Measurements from ENCODE around the gene NEXN. TPM values are rescaled to one million over a fixed set of nuclear protein-coding genes. Genes with fewer than 3 reads are reported as not detected.

NEXN gene
- total and polyA plus RNA-seq, 9 donors, result 57.9 to 291 (median 216) TPM

GRCh38 chr1:77866296-77866695 lies 22.1 kb upstream of the NEXN start:
- no peaks in the 10 kb centered on the region for H3K4me1 ChIP-seq (ENCODE audit: control insufficient read depth, insufficient read depth, low read length)
- H3K9me3 ChIP-seq (replicated peaks; ENCODE audit: control insufficient read depth, low read depth, low read length), result no peaks in the 10 kb centered on the region
- no peak overlapping the region for H3K27ac ChIP-seq (ENCODE audit: low read length)
- DNase-seq, result no peak
- no peaks in the 10 kb centered on the region for H3K27me3 ChIP-seq (ENCODE audit: control insufficient read depth, insufficient read depth, low read length)
- peaks cover 26% of the 10 kb centered on the region for H3K36me3 ChIP-seq (ENCODE audit: control insufficient read depth, insufficient read depth, low read length)
- no peak overlapping the region for H3K4me3 ChIP-seq (ENCODE audit: low read length)
- 79% methylated on average over 2 of the region's 4 CpGs for WGBS (ENCODE audit: insufficient coverage)

DNA sequence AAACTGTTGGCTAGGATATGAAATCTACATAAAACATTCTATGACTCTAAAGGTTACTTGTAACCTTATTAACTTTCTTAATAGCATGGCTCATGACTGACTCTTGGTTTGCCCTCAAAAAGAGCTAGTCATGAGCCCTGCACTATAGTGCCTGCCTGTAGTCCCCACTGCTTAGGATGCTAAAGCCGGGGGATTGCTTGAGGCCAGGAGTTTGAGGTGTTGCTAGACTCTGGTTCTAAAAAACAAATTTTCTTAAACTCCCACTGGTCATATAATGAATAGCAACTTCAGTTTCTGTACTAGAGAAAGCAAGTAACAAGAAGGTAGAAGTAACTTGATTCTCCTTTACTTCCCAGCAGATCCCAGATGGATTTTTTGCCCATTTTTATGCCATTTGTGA lies 15.8 kb upstream of the NEXN start:
- WGBS (ENCODE audit: insufficient coverage), result no CpG with 5 or more reads among the region's 1 CpG
- no peaks in the 10 kb centered on the region for H3K27me3 ChIP-seq (ENCODE audit: control insufficient read depth, insufficient read depth, low read length)

GRCh38 chr1:77873461-77873860 lies 15.0 kb upstream of the NEXN start:
- H3K4me3 ChIP-seq (ENCODE audit: low read length), result no peak overlapping the region
- H3K27ac ChIP-seq (ENCODE audit: low read length), result no peak overlapping the region
- no CpG with 5 or more reads among the region's 1 CpG for WGBS (ENCODE audit: insufficient coverage)
- no peaks in the 10 kb centered on the region for H3K27me3 ChIP-seq (ENCODE audit: control insufficient read depth, insufficient read depth, low read length)
- peaks cover 2% of the 10 kb centered on the region for H3K36me3 ChIP-seq (ENCODE audit: control insufficient read depth, insufficient read depth, low read length)
- no peaks in the 10 kb centered on the region for H3K4me1 ChIP-seq (ENCODE audit: control insufficient read depth, insufficient read depth, low read length)
- no peaks in the 10 kb centered on the region for H3K9me3 ChIP-seq (replicated peaks; ENCODE audit: control insufficient read depth, low read depth, low read length)
- no peak for DNase-seq

More for the DNA sequence above, 15.8 kb upstream of the NEXN start:
- H3K27ac ChIP-seq (ENCODE audit: low read length), result no peak overlapping the region
- H3K9me3 ChIP-seq (replicated peaks; ENCODE audit: control insufficient read depth, low read depth, low read length), result no peaks in the 10 kb centered on the region
- H3K36me3 ChIP-seq (ENCODE audit: control insufficient read depth, insufficient read depth, low read length), result peaks cover 6% of the 10 kb centered on the region
- no peak overlapping the region for H3K4me3 ChIP-seq (ENCODE audit: low read length)
- DNase-seq, result no peak
- H3K4me1 ChIP-seq (ENCODE audit: control insufficient read depth, insufficient read depth, low read length), result no peaks in the 10 kb centered on the region

GRCh38 chr1:77874804-77875445 lies 13.5 kb upstream of the NEXN start:
- no peak overlapping the region for H3K4me3 ChIP-seq (ENCODE audit: low read length)
- H3K9me3 ChIP-seq (replicated peaks; ENCODE audit: control insufficient read depth, low read depth, low read length), result no peaks in the 10 kb centered on the region
- WGBS (ENCODE audit: insufficient coverage), result 100% methylated on average over 4 of the region's 4 CpGs
- H3K27me3 ChIP-seq (ENCODE audit: control insufficient read depth, insufficient read depth, low read length), result no peaks in the 10 kb centered on the region
- H3K4me1 ChIP-seq (ENCODE audit: control insufficient read depth, insufficient read depth, low read length), result no peaks in the 10 kb centered on the region
- H3K36me3 ChIP-seq (ENCODE audit: control insufficient read depth, insufficient read depth, low read length), result no peaks in the 10 kb centered on the region
- DNase-seq, result no peak
- no peak overlapping the region for H3K27ac ChIP-seq (ENCODE audit: low read length)

DNA sequence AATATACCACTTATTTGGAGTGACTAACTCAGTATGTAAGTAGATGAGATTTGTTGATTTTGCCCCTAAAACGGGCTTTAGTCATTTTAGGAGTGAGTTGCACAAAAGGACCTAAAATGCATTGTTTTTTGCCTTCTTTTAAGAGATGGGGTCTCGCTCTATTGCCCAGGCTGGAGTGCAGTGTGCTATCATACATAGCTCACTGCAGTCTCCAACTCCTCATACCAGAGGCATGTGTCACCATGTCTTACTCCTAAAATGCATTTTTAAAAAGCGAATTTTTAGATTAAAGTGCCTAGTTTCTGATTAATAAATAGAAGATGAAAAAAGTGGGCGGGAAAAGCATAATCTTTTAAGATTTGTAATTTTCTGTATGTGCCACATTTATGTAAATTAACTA lies 11.5 kb upstream of the NEXN start:
- DNase-seq, result no peak
- H3K4me1 ChIP-seq (ENCODE audit: control insufficient read depth, insufficient read depth, low read length), result no peaks in the 10 kb centered on the region
- H3K9me3 ChIP-seq (replicated peaks; ENCODE audit: control insufficient read depth, low read depth, low read length), result no peaks in the 10 kb centered on the region

GRCh38 chr1:77881061-77881460 lies 7.4 kb upstream of the NEXN start:
- no peak overlapping the region for H3K27ac ChIP-seq (ENCODE audit: low read length)
- 83% methylated on average over 1 of the region's 1 CpG for WGBS (ENCODE audit: insufficient coverage)
- H3K9me3 ChIP-seq (replicated peaks; ENCODE audit: control insufficient read depth, low read depth, low read length), result no peaks in the 10 kb centered on the region
- no peak for DNase-seq
- H3K27me3 ChIP-seq (ENCODE audit: control insufficient read depth, insufficient read depth, low read length), result no peaks in the 10 kb centered on the region
- no peaks in the 10 kb centered on the region for H3K36me3 ChIP-seq (ENCODE audit: control insufficient read depth, insufficient read depth, low read length)
- no peak overlapping the region for H3K4me3 ChIP-seq (ENCODE audit: low read length)
- peaks cover 2% of the 10 kb centered on the region for H3K4me1 ChIP-seq (ENCODE audit: control insufficient read depth, insufficient read depth, low read length)

More for the DNA sequence above, 11.5 kb upstream of the NEXN start:
- H3K4me3 ChIP-seq (ENCODE audit: low read length), result no peak overlapping the region
- H3K36me3 ChIP-seq (ENCODE audit: control insufficient read depth, insufficient read depth, low read length), result no peaks in the 10 kb centered on the region
- H3K27me3 ChIP-seq (ENCODE audit: control insufficient read depth, insufficient read depth, low read length), result no peaks in the 10 kb centered on the region
- no peak overlapping the region for H3K27ac ChIP-seq (ENCODE audit: low read length)
- WGBS (ENCODE audit: insufficient coverage), result no CpG with 5 or more reads among the region's 4 CpGs

- DNase-seq, result no peak
- WGBS (ENCODE audit: insufficient coverage), result no CpG with 5 or more reads among the region's 2 CpGs
- no peak overlapping the region for H3K27ac ChIP-seq (ENCODE audit: low read length)
These were observed 6.0 kb upstream of the NEXN start for GRCh38 chr1:77882411-77882810.

DNA sequence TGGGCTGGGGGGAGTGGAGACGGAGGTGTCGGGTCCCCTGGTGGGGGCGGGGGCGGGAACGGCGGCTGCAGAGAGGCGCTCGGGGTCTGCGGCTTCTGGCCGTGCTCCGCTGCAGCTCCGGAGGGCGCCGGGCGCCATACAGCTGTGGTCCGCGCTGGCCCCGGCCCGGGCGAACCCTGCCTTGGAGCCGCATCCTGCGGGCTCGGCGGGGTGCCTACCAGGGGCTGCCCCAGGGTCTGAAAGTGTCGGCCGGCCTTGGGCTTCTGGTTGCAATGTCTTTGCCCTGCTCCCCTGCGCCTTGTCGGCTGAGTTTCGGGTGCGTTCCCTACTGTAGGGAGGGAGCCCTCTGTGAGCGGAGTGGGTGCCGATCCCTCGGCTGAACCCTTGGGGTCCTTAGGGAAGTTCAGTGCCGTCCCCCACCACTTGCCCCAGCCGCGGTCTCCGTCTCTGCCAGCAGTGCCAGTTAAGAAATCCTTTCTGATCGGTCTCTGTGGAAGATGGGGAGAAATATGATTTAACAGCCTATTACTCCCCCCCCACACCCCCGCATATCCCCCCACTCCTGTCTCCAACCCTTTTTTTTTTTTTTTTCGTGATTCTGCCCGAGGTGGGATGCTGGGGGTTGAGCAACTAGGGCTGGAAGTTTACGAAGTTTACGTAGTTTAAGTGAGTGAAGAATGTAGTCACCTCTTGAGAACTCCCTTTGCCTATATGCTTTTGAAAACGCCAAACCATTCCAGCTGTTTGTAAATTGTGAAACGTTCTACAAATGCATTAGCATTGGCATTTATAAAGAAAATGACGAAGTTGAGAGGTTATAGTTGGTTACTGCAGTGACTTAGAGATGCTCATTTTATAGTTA lies 588 bp downstream of the NEXN start:
- H3K9me3 ChIP-seq (replicated peaks; ENCODE audit: control insufficient read depth, low read depth, low read length), result no peaks in the 10 kb centered on the region
- peaks cover 11% of the 10 kb centered on the region for H3K4me1 ChIP-seq (ENCODE audit: control insufficient read depth, insufficient read depth, low read length)
- peak overlapping the region; percentile 95 for H3K27ac ChIP-seq (ENCODE audit: low read length)
- DNase-seq, result peak; percentile 85
- H3K4me3 ChIP-seq (ENCODE audit: low read length), result peak overlapping the region; percentile 87
- peaks cover 6% of the 10 kb centered on the region for H3K36me3 ChIP-seq (ENCODE audit: control insufficient read depth, insufficient read depth, low read length)
- WGBS (ENCODE audit: insufficient coverage), result under 1% methylated on average over 30 of the region's 46 CpGs
- no peaks in the 10 kb centered on the region for H3K27me3 ChIP-seq (ENCODE audit: control insufficient read depth, insufficient read depth, low read length)

More at GRCh38 chr1:77882411-77882810, 6.0 kb upstream of the NEXN start:
- Histone ChIP-seq H3K4me3 (ENCODE audit: low read length) (no peak overlapping the region), H3K9me3 (replicated peaks; ENCODE audit: control insufficient read depth, low read depth, low read length) (no peaks in the 10 kb centered on the region), H3K27me3 (ENCODE audit: control insufficient read depth, insufficient read depth, low read length) (no peaks in the 10 kb centered on the region), H3K36me3 (ENCODE audit: control insufficient read depth, insufficient read depth, low read length) (no peaks in the 10 kb centered on the region), H3K4me1 (ENCODE audit: control insufficient read depth, insufficient read depth, low read length) (peaks cover 4% of the 10 kb centered on the region)

DNA sequence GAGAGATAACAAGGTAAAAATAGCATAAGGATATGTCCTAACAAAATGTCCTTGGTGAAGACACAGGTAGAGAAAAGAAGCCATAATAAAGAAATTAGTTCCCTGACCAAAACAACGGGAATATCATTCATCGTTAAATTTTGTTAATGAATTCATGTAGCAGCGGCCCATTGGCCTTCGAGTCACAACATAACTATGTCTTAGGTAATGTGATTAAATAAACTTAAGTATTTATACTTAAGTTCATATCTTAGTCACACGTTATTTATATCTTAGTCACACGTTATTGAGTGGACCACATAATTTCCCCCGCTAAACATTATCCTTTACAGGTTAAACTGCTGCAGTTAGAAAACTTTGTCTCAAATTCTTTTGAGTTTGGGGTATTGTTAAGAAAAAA lies 1.2 kb downstream of the NEXN start:
- Histone ChIP-seq H3K36me3 (ENCODE audit: control insufficient read depth, insufficient read depth, low read length) (peaks cover 6% of the 10 kb centered on the region), H3K27ac (ENCODE audit: low read length) (peak overlapping the region; percentile 95), H3K4me3 (ENCODE audit: low read length) (peak overlapping the region; percentile 87), H3K27me3 (ENCODE audit: control insufficient read depth, insufficient read depth, low read length) (no peaks in the 10 kb centered on the region), H3K4me1 (ENCODE audit: control insufficient read depth, insufficient read depth, low read length) (peaks cover 11% of the 10 kb centered on the region), H3K9me3 (replicated peaks; ENCODE audit: control insufficient read depth, low read depth, low read length) (no peaks in the 10 kb centered on the region)
- no CpG with 5 or more reads among the region's 7 CpGs for WGBS (ENCODE audit: insufficient coverage)
- peak; percentile 38 for DNase-seq

DNA sequence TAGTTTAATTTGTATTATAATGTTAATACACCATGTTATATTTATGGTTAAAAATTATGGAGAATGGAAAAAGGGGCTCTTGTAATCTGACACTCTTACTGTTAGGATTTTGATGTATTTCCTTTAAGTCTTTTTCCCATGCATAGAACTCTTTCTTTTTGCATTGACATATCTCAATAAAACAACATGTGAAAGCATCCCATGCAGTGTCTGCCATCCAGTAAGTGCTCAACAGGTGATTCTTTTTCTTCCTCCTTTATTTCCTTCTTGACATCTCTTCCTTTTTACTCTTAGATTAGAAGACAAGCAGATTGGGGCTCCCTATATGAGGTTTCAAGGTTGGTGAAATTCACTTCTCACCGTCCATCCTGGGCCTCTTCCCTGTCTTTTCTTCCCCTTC lies 2.8 kb downstream of the NEXN start:
- peaks cover 12% of the 10 kb centered on the region for H3K36me3 ChIP-seq (ENCODE audit: control insufficient read depth, insufficient read depth, low read length)
- H3K9me3 ChIP-seq (replicated peaks; ENCODE audit: control insufficient read depth, low read depth, low read length), result no peaks in the 10 kb centered on the region
- H3K4me1 ChIP-seq (ENCODE audit: control insufficient read depth, insufficient read depth, low read length), result peaks cover 9% of the 10 kb centered on the region
- no peak overlapping the region for H3K4me3 ChIP-seq (ENCODE audit: low read length)
- no peaks in the 10 kb centered on the region for H3K27me3 ChIP-seq (ENCODE audit: control insufficient read depth, insufficient read depth, low read length)
- WGBS (ENCODE audit: insufficient coverage), result no CpG with 5 or more reads among the region's 1 CpG
- H3K27ac ChIP-seq (ENCODE audit: low read length), result no peak overlapping the region
- no peak for DNase-seq

All from muscle of leg (tissue), 11 donors.